DND-41 (cell line): Measurements from ENCODE around the gene GPR132.

Experiments used
- ATAC-seq: fragments of 200-7000 bp; cut with Tn5 transposase; 3 replicates; pipeline ENCODE4 v1.9.1; 2021; ENCODE audit warnings: low read depth; ENCODE audit not compliant: insufficient read depth
- DNase-seq: peaks from one replicate; pipeline ENCODE4 v3.0.0-alpha.2; 2020
- H2AFZ ChIP-seq: 2 replicates; pipeline ENCODE4 v1.6.0; 2012; ENCODE audit warnings: low read depth, low read length
- H3K27ac ChIP-seq: 2 replicates; pipeline ENCODE4 v1.5.1; 2012; ENCODE audit warnings: low read length, inconsistent platforms
- H3K27me3 ChIP-seq: fragments of 200-600 bp; sonication (generic); 2 replicates; pipeline ENCODE4 v1.6.0; 2012; ENCODE audit warnings: low read length, mild to moderate bottlenecking, inconsistent platforms; ENCODE audit not compliant: insufficient read depth, poor library complexity
- H3K36me3 ChIP-seq: 2 replicates; pipeline ENCODE4 v1.5.1; 2012; ENCODE audit warnings: low read length, inconsistent platforms; ENCODE audit not compliant: insufficient read depth
- H3K4me1 ChIP-seq: 2 replicates; pipeline ENCODE4 v1.5.1; 2012; ENCODE audit warnings: mild to moderate bottlenecking, low read length; ENCODE audit not compliant: insufficient read depth
- H3K4me2 ChIP-seq: 2 replicates; pipeline ENCODE4 v1.6.0; 2012; ENCODE audit warnings: mild to moderate bottlenecking, moderate library complexity, low read length, inconsistent platforms; ENCODE audit not compliant: insufficient read depth
- H3K4me3 ChIP-seq, 2 experiments: fragments of 200-600 bp in 1 of 2; shearing (Covaris generic) in 1 of 2; 2 replicates each; pipeline ENCODE4 v1.5.1; 2012 to 2016; ENCODE audit warnings: inconsistent platforms in 2 of 2, low read length in 2 of 2, mild to moderate bottlenecking in 2 of 2, low read depth in 1 of 2, moderate library complexity in 1 of 2
- H3K79me2 ChIP-seq: 2 replicates; pipeline ENCODE4 v1.6.0; 2012; ENCODE audit warnings: low read length, inconsistent platforms; ENCODE audit not compliant: insufficient read depth
- H3K9ac ChIP-seq: 2 replicates; pipeline ENCODE4 v1.6.0; 2012; ENCODE audit warnings: low read depth, mild to moderate bottlenecking, inconsistent platforms, low read length, moderate library complexity
- H3K9me3 ChIP-seq: 2 replicates; pipeline ENCODE4 v1.5.1; 2012; ENCODE audit warnings: low read length, moderate library complexity, mild to moderate bottlenecking, inconsistent platforms; ENCODE audit not compliant: insufficient read depth, severe bottlenecking
- H4K20me1 ChIP-seq: 2 replicates; pipeline ENCODE4 v1.6.0; 2012; ENCODE audit warnings: low read length; ENCODE audit not compliant: insufficient read depth
- EZH2 ChIP-seq: IDR thresholded peaks from 3 replicates; pipeline ENCODE4 v1.6.1; 2012; ENCODE audit warnings: borderline replicate concordance, low read depth, mild to moderate bottlenecking, moderate library complexity, low read length, inconsistent platforms; ENCODE audit not compliant: severe bottlenecking
- TF ChIP-seq, protein P1 (sequence below): IDR thresholded peaks from 2 replicates; pipeline ENCODE4 v1.5.1; 2012; ENCODE audit warnings: borderline replicate concordance, low read length, moderate library complexity, mild to moderate bottlenecking; ENCODE audit not compliant: poor library complexity, severe bottlenecking; ENCODE audit errors: extremely low read depth

Gene GPR132

GRCh38 chr14:105071942-105072341 lies 6.7 kb upstream of the GPR132 start:
- no peaks in the 10 kb centered on the region for H3K9me3 ChIP-seq
- no peak overlapping the region for H3K9ac ChIP-seq
- no peak overlapping the region for H3K4me3 ChIP-seq
- ATAC-seq (no peak), DNase-seq (no peak)
- no peaks in the 10 kb centered on the region for H3K36me3 ChIP-seq
- H3K79me2 ChIP-seq = no peaks in the 10 kb centered on the region
- no peak overlapping the region for H2AFZ ChIP-seq
- H3K4me2 ChIP-seq = no peak overlapping the region
- no peaks in the 10 kb centered on the region for H3K4me1 ChIP-seq
- TF ChIP-seq, protein P1, sequence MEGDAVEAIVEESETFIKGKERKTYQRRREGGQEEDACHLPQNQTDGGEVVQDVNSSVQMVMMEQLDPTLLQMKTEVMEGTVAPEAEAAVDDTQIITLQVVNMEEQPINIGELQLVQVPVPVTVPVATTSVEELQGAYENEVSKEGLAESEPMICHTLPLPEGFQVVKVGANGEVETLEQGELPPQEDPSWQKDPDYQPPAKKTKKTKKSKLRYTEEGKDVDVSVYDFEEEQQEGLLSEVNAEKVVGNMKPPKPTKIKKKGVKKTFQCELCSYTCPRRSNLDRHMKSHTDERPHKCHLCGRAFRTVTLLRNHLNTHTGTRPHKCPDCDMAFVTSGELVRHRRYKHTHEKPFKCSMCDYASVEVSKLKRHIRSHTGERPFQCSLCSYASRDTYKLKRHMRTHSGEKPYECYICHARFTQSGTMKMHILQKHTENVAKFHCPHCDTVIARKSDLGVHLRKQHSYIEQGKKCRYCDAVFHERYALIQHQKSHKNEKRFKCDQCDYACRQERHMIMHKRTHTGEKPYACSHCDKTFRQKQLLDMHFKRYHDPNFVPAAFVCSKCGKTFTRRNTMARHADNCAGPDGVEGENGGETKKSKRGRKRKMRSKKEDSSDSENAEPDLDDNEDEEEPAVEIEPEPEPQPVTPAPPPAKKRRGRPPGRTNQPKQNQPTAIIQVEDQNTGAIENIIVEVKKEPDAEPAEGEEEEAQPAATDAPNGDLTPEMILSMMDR = no peak
- TF ChIP-seq EZH2 = no peak
- H4K20me1 ChIP-seq = peaks cover 3% of the 10 kb centered on the region; the same call in 1 of the 2 replicates
- H3K27me3 ChIP-seq = peaks cover 3% of the 10 kb centered on the region
- no peak overlapping the region for H3K27ac ChIP-seq

GRCh38 chr14:105071326-105071725 lies 6.1 kb upstream of the GPR132 start:
- Histone ChIP-seq H3K27me3 (peaks cover 3% of the 10 kb centered on the region), H3K9ac (no peak overlapping the region), H3K36me3 (no peaks in the 10 kb centered on the region), H3K4me3 (no peak overlapping the region), H2AFZ (no peak overlapping the region), H3K9me3 (no peaks in the 10 kb centered on the region), H3K4me2 (no peak overlapping the region), H3K4me1 (no peaks in the 10 kb centered on the region), H3K79me2 (no peaks in the 10 kb centered on the region), H4K20me1 (peaks cover 3% of the 10 kb centered on the region; the same call in 1 of the 2 replicates), H3K27ac (no peak overlapping the region)
- ATAC-seq (no peak), DNase-seq (no peak)
- TF ChIP-seq, protein P1 = no peak
- no peak for TF ChIP-seq EZH2

- H3K4me2 ChIP-seq = no peak overlapping the region
- no peak for TF ChIP-seq EZH2
- TF ChIP-seq, protein P1 = no peak
- no peaks in the 10 kb centered on the region for H3K9me3 ChIP-seq
- H3K27me3 ChIP-seq = peaks cover 3% of the 10 kb centered on the region
- H3K4me3 ChIP-seq = no peak overlapping the region
- no peak overlapping the region for H2AFZ ChIP-seq
- H3K9ac ChIP-seq = no peak overlapping the region
- H4K20me1 ChIP-seq = peaks cover 3% of the 10 kb centered on the region; the same call in 1 of the 2 replicates
- DNase-seq (no peak), ATAC-seq (no peak)
- H3K4me1 ChIP-seq = no peaks in the 10 kb centered on the region
- no peaks in the 10 kb centered on the region for H3K36me3 ChIP-seq
- no peak overlapping the region for H3K27ac ChIP-seq
- H3K79me2 ChIP-seq = no peaks in the 10 kb centered on the region
Observed at GRCh38 chr14:105070760-105071137, 5.5 kb upstream of the GPR132 start.
